Measurements from ENCODE around the gene APBA1.
"Not testable (repeated sequence)": the region's sequence is repeated elsewhere in the genome, so short reads cannot be mapped to it uniquely, and the experiment has no call there.

Gene APBA1

GRCh38 chr9:69442486-69442885 is 229.7 kb downstream of the APBA1 start:
- no peak for DNase-seq (ENCODE audit: low read depth)

GRCh38 chr9:69440254-69440955 is 231.8 kb downstream of the APBA1 start:
- DNase-seq (ENCODE audit: low read depth), result not testable (repeated sequence)

- not testable (repeated sequence) for DNase-seq (ENCODE audit: low read depth)
Observed at GRCh38 chr9:69439654-69440053, 232.5 kb downstream of the APBA1 start.

GRCh38 chr9:69433968-69434367 is 238.2 kb downstream of the APBA1 start:
- DNase-seq (ENCODE audit: low read depth), result no peak

GRCh38 chr9:69433392-69433791 is 238.8 kb downstream of the APBA1 start:
- DNase-seq (ENCODE audit: low read depth), result no peak

- no peak for DNase-seq (ENCODE audit: low read depth)
Observed at GRCh38 chr9:69432623-69433022, 239.5 kb downstream of the APBA1 start.

- DNase-seq (ENCODE audit: low read depth), result no peak
Observed at GRCh38 chr9:69431777-69432176, 240.4 kb downstream of the APBA1 start.

GRCh38 chr9:69431203-69431602 is 241.0 kb downstream of the APBA1 start:
- DNase-seq (ENCODE audit: low read depth), result no peak

GRCh38 chr9:69430206-69430605 is 242.0 kb downstream of the APBA1 start:
- no peak for DNase-seq (ENCODE audit: low read depth)

- DNase-seq (ENCODE audit: low read depth), result no peak
Observed at GRCh38 chr9:69429281-69429680, 242.9 kb downstream of the APBA1 start.

GRCh38 chr9:69428017-69428785 is 244.0 kb downstream of the APBA1 start:
- no peak for DNase-seq (ENCODE audit: low read depth)

- no peak for DNase-seq (ENCODE audit: low read depth)
Observed at GRCh38 chr9:69427286-69427685, 244.9 kb downstream of the APBA1 start.

GRCh38 chr9:69425136-69425801 is 246.9 kb downstream of the APBA1 start:
- DNase-seq (ENCODE audit: low read depth), result no peak

GRCh38 chr9:69421908-69422801 is 250.0 kb downstream of the APBA1 start:
- DNase-seq (ENCODE audit: low read depth), result peak; percentile 24

GRCh38 chr9:69420611-69421270 is 251.4 kb downstream of the APBA1 start:
- DNase-seq (ENCODE audit: low read depth), result no peak

- DNase-seq (ENCODE audit: low read depth), result no peak
Observed at GRCh38 chr9:69412741-69413150, 259.4 kb downstream of the APBA1 start.

- DNase-seq (ENCODE audit: low read depth), result no peak
Observed at GRCh38 chr9:69411931-69412740, 260.0 kb downstream of the APBA1 start.

GRCh38 chr9:69411246-69411645 is 260.9 kb downstream of the APBA1 start:
- no peak for DNase-seq (ENCODE audit: low read depth)

- not testable (repeated sequence) for DNase-seq (ENCODE audit: low read depth)
Observed at GRCh38 chr9:69409936-69410335, 262.2 kb downstream of the APBA1 start.

- DNase-seq (ENCODE audit: low read depth), result no peak
Observed at GRCh38 chr9:69400470-69400869, 271.7 kb downstream of the APBA1 start.
